PFSK-1 (cell line): ENCODE measurements around the gene AUNIP.
A peak's percentile ranks its signal among the peaks of the same experiment; 100 is the strongest.

Experiments used
- FOXP2 ChIP-seq: optimal IDR thresholded peaks from 2 replicates; pipeline ENCODE3; 2011; ENCODE audit warnings: borderline replicate concordance, control low read depth, inconsistent platforms; ENCODE audit not compliant: insufficient read depth; ENCODE audit errors: extremely low read length, extremely low read depth
- POLR2AphosphoS5 ChIP-seq: IDR thresholded peaks from 2 replicates; pipeline ENCODE4 v1.6.1; 2012; ENCODE audit warnings: low read depth, mild to moderate bottlenecking, control low read depth, low read length, moderate library complexity
- SIN3A ChIP-seq: IDR thresholded peaks from 2 replicates; pipeline ENCODE4 v1.6.1; 2012; ENCODE audit warnings: mild to moderate bottlenecking, low read length, moderate library complexity, borderline replicate concordance; ENCODE audit not compliant: insufficient read depth
- TAF1 ChIP-seq: IDR thresholded peaks from 2 replicates; pipeline ENCODE4 v1.6.1; 2012; ENCODE audit warnings: low read length, control low read depth, borderline replicate concordance; ENCODE audit not compliant: insufficient read depth
- TF ChIP-seq, protein P1 (sequence below), 2 experiments: IDR thresholded peaks; 2 replicates each; pipeline versions ENCODE4 v1.6.1 to v1.8.0; 2011 to 2012; ENCODE audit warnings: low read depth in 2 of 2, low read length in 2 of 2, control low read depth in 1 of 2, inconsistent platforms in 1 of 2, mild to moderate bottlenecking in 1 of 2, moderate library complexity in 1 of 2; ENCODE audit not compliant: insufficient read depth in 1 of 2

Gene AUNIP

GRCh38 chr1:25813071-25813733 is 46.1 kb downstream of the AUNIP start:
- TF ChIP-seq SIN3A (no peak), POLR2AphosphoS5 (no peak), TAF1 (no peak), FOXP2 (no peak)
- TF ChIP-seq, protein P1, sequence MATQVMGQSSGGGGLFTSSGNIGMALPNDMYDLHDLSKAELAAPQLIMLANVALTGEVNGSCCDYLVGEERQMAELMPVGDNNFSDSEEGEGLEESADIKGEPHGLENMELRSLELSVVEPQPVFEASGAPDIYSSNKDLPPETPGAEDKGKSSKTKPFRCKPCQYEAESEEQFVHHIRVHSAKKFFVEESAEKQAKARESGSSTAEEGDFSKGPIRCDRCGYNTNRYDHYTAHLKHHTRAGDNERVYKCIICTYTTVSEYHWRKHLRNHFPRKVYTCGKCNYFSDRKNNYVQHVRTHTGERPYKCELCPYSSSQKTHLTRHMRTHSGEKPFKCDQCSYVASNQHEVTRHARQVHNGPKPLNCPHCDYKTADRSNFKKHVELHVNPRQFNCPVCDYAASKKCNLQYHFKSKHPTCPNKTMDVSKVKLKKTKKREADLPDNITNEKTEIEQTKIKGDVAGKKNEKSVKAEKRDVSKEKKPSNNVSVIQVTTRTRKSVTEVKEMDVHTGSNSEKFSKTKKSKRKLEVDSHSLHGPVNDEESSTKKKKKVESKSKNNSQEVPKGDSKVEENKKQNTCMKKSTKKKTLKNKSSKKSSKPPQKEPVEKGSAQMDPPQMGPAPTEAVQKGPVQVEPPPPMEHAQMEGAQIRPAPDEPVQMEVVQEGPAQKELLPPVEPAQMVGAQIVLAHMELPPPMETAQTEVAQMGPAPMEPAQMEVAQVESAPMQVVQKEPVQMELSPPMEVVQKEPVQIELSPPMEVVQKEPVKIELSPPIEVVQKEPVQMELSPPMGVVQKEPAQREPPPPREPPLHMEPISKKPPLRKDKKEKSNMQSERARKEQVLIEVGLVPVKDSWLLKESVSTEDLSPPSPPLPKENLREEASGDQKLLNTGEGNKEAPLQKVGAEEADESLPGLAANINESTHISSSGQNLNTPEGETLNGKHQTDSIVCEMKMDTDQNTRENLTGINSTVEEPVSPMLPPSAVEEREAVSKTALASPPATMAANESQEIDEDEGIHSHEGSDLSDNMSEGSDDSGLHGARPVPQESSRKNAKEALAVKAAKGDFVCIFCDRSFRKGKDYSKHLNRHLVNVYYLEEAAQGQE (IDR thresholded peaks at IDR 0.05; ENCODE audit: insufficient read depth in 1 of 2, low read depth in 2 of 2, low read length in 2 of 2) = no peak

DNA sequence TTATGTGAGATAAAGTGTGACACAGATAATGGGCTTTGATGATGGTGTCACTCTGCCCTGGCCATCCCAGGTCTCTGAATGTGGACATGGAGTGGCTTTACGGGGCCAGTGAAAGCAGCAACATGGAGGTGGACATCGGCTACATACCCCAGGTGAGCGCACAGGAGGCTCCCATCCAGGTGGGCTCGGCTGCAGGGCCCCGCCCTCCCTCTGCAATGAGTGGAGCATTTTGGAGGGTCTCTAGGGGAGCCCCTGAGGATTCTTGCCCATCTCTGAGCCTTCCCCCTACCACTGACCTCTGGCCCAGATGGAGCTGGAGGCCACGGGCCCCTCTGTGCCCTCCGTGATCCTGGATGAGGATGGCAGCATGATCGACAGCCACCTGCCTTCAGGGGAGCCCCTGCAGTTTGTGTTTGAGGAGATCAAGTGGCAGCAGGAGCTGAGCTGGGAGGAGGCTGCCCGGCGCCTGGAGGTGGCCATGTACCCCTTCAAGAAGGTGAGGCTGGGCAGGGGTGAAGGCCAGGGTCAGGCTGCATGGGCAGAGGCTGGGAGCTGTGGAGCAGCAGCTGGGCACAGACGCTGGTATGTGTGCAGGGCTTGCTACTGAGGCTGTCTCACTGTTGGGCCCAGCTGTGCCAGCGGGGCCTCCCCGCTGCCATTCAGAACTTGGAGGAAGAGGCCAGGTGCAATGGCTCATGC is 47.7 kb downstream of the AUNIP start:
- TF ChIP-seq POLR2AphosphoS5 = no peak
- no peak for TF ChIP-seq FOXP2
- no peak for TF ChIP-seq SIN3A
- TF ChIP-seq TAF1 = no peak
- TF ChIP-seq, protein P1 (IDR thresholded peaks at IDR 0.05; ENCODE audit: insufficient read depth in 1 of 2, low read depth in 2 of 2, low read length in 2 of 2) = no peak

GRCh38 chr1:25810341-25811299 is 48.6 kb downstream of the AUNIP start:
- TF ChIP-seq, protein P1 (IDR thresholded peaks at IDR 0.05; ENCODE audit: insufficient read depth in 1 of 2, low read depth in 2 of 2, low read length in 2 of 2) = no peak
- no peak for TF ChIP-seq TAF1
- TF ChIP-seq FOXP2 = peak; percentile 47
- no peak for TF ChIP-seq POLR2AphosphoS5

DNA sequence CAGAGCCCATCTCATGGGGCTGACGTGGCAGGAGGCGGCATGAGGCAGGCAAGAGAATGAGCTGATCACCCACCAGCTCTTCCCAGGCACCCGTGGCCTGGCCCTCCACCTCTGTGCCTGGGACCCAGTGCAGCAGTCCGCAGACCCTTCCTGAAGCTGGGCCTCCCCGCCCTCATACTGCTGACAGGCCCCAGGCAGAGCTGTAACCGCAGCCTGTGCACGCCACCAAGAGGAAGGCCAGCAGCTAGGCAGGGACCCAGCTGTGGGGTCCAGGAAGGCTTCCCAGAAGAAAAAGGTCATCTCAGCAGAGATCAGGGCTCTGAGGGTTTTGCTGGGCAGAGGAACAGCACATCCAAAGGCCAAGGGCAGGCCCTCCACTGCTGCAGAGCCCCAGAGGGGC is 49.3 kb downstream of the AUNIP start:
- TF ChIP-seq, protein P1 (IDR thresholded peaks at IDR 0.05; ENCODE audit: insufficient read depth in 1 of 2, low read depth in 2 of 2, low read length in 2 of 2) = no peak
- TF ChIP-seq POLR2AphosphoS5 (no peak), FOXP2 (no peak), TAF1 (no peak), SIN3A (no peak)
